Right renal cortex interstitium (tissue), 3 donors: ENCODE measurements around the gene C6orf52. TPM values are rescaled to one million over a fixed set of nuclear protein-coding genes. Genes with fewer than 3 reads are reported as not detected.
"Not testable (repeated sequence)": the region's sequence is repeated elsewhere in the genome, so short reads cannot be mapped to it uniquely, and the experiment has no call there.

Experiments
- DNase-seq, 3 donors: peaks; one replicate each; pipeline ENCODE4 v3.0.0-alpha.2; 2013; ENCODE audit warnings: low read depth in 3 of 3, low spot score in 2 of 3
- polyA plus RNA-seq, 3 donors: library from polyadenylated mRNA; unstranded; fragments of 120-200 nt; gene quantifications; one replicate each; pipeline ENCODE4 v1.2.1, GENCODE V29; 2013; ENCODE audit not compliant: insufficient read length in 3 of 3

Gene C6orf52
- polyA plus RNA-seq, 3 donors: 2.6 to 4.9 (median 4.0) TPM

DNA sequence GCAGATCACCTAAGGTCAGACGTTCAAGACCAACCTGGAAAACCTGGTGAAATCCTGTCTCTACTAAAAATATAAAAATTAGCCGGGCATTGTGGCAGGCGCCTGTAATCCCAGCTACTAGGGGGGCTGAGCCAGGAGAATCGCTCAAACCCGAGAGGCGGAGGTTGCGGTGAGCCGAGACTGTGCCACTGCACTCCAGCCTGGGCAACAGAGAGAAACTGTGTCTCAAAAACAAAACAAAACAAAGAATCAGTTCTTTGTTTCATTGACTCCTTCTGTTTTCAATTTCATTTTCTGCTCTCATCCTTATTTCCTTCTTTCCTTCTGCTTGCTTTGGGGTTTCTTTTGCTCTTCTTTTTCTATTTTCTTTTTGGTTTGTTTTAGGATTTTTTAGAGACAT lies 19.5 kb upstream of the C6orf52 start:
- DNase-seq: no peak

DNA sequence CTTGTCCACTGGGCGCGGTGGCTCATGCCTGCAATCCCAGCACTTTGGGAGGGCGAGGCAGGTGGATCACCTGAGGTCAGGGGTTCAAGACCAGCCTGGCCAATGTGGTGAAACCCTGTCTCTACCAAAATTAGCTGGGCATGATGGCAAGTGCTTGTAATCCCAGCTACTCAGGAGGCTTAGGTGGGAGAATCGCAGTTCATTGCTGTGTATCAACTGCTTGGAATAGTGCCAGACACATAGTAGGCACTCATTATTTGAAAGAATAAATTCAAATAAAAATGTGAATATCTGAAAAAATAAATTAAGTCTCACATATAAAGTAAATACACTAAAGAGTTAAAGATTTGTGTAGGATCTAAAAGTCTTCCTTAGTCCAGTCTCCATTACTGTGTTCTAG lies 2.2 kb upstream of the C6orf52 start:
- DNase-seq: no peak

DNA sequence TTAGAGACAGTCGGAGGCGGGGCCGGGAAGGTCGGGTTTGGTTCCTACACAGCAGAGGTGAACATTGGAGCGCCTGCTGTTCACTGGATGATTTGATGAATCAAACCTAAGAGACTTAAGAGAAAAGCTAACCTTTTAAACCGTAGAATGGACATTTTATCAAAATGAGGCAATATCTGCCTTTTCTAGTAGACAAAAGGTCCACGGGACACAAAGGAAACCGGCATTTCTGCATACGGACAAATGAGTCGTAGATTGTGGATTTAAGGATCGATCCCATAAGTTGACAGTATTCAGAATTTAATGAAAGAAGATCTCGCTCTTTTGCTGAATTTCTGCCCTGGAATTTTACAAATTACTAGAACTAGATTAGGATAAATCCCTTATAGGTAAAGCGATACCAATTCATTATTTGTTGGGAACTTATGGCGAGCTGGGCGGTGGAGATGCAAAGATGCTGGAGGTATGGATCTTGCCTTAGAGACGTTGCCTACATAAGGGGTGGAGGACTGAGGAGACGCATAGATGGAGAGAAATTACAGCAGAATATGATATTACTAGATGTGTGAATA lies 756 bp upstream of the C6orf52 start:
- DNase-seq: no peak

DNA sequence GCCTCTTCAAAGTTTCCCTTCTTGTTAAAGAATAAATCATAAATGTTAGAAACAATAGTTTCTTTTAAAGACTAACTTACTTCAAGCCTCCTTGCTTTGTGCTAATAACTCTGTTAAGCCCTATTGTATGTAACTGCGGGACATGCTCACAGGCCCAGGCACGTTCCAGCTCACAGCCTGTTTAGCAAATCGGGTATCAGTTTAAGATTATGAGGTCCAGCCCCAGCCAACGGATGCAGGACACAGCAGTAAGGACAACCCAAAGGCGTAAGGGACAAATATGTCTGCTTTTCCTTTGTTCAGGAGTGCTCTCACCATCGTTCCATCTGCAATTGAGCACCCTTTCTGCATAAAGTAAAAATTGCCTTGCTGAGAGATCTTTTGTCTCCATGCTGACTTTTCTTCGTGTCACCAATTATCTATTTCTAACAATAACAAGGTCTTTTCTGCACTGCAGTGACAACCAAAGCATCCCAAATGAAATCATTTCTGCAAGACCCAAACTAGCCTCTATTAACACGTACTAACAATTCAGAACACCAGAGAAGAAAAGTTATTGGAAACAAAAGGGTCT lies 1.4 kb downstream of the C6orf52 start:
- DNase-seq: no peak

DNA sequence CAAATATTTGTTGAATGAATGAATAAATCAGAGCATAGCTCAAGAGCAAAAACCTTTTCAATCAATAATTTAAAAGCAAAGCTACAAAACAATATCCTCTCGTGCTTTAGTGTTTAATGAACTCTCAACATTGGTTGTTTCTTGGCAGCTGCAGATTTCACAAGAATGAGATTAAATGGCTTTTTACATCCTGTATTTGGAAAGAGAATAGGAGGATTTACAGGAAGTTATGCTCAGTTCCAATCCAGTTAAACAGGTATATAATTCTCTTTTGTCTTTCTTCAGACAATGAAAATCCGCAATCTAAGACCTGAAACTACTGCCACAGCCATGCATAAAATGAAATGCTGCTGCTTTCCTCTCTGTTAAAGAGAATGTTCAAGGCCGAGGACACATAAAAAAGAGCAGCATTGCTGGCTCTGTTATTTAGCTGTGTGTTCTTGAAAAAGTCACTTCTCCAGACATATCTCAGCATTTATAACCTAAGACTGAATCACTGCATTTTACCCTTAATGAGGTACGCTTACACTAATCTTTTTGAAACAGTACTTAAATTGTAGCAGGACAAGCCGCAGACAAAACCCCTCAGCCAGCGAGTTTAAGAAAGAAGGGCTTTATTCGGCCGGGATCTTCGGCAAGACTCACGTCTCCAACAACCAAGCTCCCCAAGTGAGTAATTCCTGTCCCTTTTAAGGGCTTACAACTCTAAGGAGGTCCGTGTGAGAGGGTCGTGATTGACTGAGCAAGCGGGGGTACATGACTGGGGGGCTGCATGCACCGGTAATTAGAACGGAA lies 3.6 kb downstream of the C6orf52 start:
- DNase-seq: no peak

DNA sequence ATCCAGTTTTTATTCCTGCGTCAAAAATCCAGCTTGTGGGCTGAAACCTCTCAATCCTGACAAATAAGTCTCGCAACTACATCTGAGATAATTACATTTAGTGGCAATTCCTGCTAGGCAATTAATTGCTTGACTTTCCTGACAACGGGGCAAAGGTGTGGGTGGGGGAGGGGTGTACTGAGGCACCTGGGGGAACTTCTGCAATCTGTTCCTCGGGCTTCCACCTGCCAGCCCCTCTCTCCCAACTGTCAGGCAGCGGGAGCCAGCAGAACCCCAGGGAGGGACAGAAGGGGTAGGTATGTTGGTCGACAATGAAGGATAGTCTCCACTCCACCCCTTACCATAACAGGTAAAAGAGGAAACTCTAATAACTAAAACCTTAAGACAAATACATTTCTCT lies 6.8 kb downstream of the C6orf52 start:
- no peak for DNase-seq

DNA sequence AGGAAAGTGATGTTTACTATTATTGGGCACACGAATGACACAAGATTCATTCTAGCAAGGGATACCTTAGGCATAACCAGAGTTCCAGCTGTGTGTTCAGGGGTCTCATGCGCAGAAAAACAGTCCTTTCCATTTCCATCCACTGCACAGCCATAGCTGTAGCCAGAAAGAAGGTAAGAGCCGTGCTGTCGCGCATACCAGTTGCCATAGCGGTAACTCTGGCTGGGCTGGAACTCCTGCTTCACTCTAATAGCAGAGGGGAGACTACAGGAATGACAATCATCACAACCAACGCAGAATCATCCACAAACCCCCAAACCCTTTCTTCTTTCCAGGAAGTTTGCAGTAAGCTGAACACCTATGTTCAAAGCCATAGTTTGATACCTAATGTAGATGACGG lies 7.5 kb downstream of the C6orf52 start:
- no peak for DNase-seq

DNA sequence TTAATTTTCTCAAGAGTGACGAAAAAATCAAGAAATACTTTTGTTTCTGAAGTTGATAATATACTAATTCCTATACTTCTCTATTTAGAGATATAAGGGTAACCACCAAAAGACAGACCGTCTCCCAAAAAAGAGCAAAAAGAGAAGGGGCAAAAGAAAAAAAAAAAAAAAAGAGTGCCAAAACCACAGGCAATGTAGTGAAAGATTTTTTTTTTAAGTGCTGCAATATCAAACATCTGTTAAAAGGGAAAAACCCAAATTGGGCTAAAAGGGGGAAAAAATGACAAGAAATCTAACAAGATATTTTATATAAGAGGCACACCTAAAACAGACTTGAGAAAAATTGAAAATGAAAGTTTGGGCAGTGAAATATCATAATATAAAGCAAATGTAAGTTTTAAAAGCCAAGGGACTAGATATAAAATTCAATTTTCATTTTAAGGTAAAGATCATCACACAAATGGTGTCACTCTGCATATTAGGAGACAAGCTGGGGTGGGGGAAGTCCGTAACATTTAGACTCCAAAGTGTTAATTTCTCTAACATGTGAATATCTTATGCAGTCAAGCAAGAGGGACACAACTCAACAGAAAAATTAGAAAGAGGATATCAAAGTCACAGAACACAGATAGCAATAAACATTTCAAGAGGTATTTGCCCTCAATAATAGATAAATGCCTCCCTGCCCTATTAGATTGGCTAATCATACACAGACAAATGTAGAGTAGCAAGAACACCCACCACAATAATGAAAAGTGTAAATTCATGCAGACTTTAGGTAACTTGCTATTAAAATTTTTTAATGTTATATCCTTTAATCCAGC lies 9.1 kb downstream of the C6orf52 start:
- DNase-seq: no peak

DNA sequence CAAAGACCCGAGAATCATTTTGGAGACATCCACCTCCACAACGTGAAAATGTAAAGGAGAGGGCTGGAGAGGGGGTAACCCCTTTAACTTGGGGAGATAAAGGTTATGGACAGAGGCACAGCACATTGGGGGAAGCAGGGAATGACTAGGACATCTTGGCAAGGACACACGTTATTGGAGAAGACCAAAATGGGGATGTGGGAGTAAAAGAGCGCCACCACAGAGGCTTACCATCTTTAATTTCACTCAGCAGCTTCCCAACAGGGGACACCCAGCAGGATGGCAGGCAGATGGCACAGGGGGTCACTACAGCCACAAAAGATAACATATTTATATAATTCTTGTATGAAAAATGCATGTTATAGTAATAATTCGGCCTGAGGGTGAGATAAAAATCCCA lies 9.8 kb downstream of the C6orf52 start:
- no peak for DNase-seq

DNA sequence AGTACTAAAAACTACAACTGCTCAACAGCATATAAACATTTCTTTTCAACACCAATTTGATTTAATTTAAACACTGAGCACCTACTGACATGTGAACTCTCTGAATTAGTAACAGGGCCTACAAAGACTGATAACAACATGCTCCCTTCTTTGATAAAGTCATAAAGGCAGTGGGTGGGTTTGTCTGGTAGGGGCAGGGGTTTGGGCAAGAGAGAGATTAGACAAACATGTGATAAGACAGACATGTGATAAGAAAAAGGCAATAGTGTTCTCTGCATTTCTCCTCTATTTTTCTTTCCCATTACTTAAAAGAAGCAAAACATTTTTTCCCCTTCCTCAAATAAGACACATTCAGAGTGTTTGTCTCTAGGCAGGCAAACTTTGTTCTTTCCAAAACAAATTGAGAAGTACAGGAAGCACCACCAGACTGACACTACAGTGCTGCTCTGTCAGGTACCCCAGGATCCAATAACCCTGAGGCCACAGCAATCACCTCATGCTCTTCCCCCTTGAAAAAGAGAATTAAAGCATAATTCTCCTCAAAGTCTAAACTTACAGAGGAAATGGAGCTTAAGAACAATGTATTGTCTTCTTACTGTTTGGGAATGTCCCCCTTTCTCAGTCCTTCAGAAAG lies 11.9 kb downstream of the C6orf52 start:
- DNase-seq: no peak

DNA sequence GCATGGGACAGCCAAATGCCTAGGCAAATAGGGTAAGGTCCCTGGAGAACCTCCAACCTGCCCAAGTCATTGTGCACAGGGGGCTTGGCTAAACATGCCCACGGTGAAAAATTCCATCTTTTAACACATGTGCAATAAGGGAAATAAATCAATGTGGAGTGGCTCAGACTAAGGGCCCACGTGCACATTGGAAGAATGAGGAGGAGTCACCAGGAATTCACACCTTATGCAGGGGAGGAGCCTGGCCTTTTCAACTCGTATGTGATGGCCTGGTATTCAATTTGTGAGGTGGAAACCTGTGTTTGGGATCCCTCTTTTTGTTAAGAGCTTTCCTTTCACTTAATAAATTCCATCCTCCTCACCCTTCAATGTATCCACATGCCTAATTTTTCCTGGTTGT lies 12.6 kb downstream of the C6orf52 start:
- DNase-seq: no peak

DNA sequence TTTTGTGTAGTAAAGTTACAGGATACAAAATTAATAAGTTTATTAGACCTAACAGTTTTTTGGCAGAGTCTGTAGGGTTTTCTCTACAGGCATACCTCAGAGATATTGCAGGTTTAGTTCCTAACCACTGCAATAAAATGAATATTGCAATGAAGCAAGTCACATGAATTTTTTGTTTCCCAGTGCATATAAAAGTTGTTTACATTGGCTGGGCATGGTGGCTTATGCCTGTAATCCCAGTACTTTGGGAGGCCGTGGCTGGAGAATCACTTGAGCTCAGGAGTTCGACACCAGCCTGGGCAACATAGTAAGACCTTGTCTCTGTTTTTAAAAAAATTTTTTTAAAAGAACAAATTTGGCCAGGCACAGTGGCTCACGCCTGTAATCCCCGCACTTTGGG lies 16.0 kb downstream of the C6orf52 start:
- no peak for DNase-seq

DNA sequence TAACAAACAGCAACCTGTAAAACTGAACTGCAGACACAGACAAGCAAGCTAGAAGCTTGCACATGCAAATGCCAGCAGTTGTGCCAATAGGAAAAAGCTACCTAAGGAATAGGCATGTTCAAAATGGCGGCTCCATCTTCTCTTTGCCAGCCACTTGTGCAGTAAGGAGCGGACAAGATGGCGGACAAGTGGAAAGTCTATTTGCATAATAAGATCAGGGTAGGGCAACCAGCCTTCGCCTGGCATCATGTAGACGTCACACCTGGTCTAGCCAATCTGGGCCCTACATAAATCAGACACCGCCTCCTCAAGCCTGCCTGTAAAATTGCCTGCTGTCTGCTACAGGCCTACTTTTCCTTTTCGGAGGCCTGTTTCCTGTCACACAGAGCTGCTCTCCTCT lies 18.0 kb downstream of the C6orf52 start:
- no peak for DNase-seq

DNA sequence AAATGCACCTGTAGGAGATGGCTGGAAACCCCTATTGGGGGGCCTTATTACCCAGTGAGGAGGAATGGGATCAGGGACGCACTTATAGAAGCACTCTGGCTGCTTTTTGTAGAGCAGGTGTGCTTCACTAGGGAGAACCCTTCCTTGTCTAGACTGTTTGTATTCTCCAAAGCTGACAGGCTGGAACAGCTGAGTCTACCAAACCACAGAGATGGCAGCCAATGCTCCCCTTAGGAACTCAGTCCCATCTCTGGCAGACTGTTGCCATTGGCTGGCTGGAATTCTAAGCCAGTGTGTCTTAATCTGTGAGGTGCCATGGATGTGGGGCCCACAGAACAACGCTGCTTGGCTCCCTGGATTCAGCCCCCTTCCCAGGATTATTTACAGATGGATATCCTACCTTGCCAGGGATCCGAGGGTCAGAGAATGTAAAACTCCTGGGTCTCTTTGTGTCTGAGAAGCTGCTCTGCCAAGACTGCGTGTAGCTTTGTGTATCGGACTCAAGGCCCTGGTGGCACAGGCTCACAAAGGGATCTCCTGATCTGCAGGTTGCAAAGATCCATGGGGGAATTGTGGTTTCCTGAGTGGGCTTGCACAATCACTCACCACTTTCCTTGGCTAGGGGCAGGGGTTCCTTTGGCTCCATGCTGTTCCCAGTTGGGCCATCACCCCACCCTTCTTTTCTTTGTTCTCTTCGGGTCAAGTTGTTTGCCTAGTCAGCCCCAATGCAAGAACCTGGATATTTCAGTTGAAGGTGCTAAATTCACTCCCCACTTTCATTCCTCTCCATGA lies 26.1 kb downstream of the C6orf52 start:
- DNase-seq: no peak

DNA sequence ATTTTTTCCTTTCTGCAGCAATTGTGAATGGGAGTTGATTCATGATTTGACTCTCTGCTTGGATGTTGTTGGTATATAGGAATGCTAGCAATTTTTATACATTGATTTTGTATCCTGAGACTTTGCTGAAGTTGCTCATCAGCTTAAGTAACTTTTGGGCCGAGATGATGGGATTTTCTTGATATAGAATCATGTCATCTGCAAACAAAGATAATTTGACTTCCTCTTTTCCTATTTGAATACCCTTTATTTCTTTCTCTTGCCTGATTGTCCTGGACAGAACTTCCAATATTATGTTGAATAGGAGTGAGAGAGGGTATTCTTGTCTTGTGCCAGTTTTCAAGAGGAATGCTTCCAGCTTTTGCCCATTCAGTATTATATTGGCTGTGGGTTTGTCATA lies 28.8 kb downstream of the C6orf52 start:
- DNase-seq: not testable (repeated sequence)

DNA sequence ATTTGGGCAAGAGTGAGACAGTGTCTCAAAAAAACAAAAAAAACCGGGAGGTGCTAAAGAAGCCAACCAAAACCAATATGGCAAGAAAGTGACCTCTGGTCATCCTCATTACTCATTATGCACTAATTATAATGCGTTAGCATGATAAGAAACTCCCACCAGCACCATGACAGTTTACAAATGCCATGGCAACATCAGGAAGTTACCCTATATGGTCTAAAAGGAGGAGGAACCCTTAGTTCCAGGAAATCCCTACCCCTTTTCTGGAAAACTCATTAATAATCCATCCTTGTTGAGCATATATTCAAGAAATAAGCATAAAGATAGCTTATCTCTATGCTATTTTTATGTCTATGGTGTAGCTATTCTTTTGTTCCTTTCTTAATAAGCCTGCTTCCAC lies 31.7 kb downstream of the C6orf52 start:
- no peak for DNase-seq

DNA sequence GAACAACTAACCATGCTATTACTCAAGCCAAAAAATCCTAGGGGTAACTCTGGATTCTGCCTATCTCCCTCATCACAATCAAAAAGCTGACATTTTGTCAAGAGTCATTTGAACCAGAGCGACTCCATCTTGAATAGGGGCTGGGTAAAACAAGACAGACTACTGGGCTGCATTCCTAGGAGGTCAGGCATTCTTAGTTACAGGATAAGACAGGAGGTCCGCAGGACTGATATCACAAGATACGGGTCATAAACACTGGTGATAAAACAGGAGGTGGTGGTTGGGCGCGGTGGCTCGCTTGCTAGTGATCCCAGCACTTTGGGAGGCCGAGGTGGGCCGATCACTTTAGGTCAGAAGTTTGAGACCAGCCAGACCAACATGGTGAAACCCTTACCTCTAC lies 32.2 kb downstream of the C6orf52 start:
- no peak for DNase-seq

DNA sequence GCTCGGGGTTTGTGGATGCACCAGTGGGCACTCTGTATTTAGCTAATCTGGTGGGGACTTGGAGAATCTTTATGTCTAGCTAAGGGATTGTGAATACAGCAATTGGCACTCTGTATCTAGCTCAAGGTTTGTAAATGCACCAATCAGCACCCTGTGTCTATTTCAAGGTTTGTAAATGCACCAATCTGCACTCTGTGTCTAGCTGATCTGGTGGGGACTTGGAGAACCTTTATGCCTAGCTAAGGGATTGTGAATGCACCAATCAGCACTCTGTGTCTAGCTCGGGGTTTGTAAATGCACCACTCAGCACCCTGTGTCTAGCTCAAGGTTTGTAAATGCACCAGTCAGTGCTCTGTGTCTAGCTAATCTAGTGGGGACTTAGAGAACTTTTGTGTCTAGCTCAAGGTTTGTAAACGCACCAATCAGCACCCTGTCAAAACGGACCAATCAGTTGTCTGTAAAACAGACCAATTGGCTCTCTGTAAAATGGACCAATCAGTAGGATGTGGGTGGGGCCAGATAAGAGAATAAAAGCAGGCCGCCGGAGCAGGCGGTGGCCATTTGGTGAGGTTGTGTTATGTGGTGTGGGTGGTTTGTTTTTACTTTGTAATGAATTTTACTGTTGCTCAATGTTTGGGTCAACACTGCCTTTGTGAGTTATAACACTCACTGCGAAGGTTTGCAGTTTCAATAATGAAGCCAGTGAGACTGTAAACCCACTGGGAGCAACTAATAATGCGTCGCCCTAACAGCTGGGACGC lies 33.8 kb downstream of the C6orf52 start:
- not testable (repeated sequence) for DNase-seq

DNA sequence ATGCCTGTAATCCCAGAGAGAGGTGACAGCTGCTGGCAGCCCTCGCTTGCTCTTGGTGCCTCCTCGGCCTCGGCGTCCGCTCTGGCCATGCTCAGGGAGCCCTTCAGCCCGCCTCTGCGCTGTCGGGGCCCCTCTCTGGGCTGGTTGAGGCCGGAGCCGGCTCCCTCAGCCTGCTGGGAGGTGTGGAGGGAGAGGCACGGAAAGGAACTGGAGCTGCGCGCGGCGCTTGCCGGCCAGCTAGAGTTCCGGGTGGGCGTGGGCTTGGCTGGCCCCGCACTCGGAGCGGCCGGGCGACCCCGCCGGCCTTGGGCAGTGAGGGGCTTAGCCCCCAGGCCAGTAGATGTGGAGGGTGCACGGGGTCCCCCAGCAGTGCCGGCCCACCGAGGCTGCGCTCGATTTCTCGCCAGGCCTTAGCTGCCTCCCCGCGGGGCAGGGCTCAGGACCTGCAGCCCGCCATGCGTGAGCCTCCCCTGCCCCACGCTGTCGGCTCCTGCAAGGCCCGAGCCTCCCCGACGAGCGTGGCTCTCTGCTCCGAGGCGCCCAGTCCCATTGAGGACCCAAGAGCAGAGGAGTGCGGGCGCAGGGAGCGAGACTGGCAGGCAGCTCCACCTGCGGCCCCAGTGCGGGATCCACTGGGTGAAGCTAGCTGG lies 34.6 kb downstream of the C6orf52 start:
- DNase-seq: no peak
